ENCODE data around the gene PDCL3. TPM values are rescaled to one million over a fixed set of nuclear protein-coding genes. Genes with fewer than 3 reads are reported as not detected.

The PDCL3 gene
- total RNA-seq, 1 experiment from 2014 or later: 22.7 TPM

DNA sequence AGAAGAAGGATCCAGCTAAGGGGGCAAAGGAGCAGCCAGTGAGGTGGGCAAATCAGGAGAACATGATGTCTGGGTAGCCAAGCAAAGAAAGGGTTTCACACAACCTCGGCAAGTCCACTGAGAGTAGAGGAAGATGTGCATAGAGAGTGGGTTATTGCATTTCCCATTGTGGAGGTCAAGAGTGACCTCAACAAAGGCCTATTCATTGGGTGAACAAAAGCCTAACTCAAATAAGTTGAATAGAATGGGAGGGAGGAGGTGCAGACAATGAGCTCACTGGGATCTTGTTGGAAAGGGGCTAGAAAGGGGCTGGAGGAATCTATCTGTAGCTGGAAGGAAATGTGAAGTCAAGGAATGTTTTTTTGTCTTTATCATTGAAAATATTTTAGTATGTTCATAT is 14.0 kb upstream of the PDCL3 start:
- Histone ChIP-seq H3K4me3 (no peak overlapping the region), H3K4me1 (replicated peaks; ENCODE audit: insufficient read depth) (no peaks in the 10 kb centered on the region), H3K27me3 (ENCODE audit: insufficient read depth, low read depth) (peaks cover 69% of the 10 kb centered on the region), H3K9me3 (ENCODE audit: insufficient read depth, low read depth) (no peaks in the 10 kb centered on the region), H2AFZ (no peak overlapping the region), H3K27ac (no peak overlapping the region), H3F3A (ENCODE audit: insufficient read depth, low read depth) (no peaks in the 10 kb centered on the region), H3K79me2 (ENCODE audit: low read depth) (no peaks in the 10 kb centered on the region), H3K36me3 (ENCODE audit: low read depth) (no peaks in the 10 kb centered on the region), H4K20me1 (ENCODE audit: insufficient read depth) (no peaks in the 10 kb centered on the region), H3K9me2 (ENCODE audit: insufficient read depth) (no peaks in the 10 kb centered on the region), H3K4me2 (no peak overlapping the region)
- BruUV-seq (replicated peaks): no TSS peak
- CTCF ChIA-PET: no interaction called here
- no peak for DNase-seq
- intact Hi-C loops (cut with micrococcal nuclease; ENCODE audit: unreplicated experiment): no loop called here
- POLR2A ChIA-PET (ENCODE audit: unreplicated experiment): no interaction called here
- no peak for TF ChIP-seq EZH2 (IDR thresholded peaks at IDR 0.05; ENCODE audit: low read depth)
- TF ChIP-seq, protein P1, sequence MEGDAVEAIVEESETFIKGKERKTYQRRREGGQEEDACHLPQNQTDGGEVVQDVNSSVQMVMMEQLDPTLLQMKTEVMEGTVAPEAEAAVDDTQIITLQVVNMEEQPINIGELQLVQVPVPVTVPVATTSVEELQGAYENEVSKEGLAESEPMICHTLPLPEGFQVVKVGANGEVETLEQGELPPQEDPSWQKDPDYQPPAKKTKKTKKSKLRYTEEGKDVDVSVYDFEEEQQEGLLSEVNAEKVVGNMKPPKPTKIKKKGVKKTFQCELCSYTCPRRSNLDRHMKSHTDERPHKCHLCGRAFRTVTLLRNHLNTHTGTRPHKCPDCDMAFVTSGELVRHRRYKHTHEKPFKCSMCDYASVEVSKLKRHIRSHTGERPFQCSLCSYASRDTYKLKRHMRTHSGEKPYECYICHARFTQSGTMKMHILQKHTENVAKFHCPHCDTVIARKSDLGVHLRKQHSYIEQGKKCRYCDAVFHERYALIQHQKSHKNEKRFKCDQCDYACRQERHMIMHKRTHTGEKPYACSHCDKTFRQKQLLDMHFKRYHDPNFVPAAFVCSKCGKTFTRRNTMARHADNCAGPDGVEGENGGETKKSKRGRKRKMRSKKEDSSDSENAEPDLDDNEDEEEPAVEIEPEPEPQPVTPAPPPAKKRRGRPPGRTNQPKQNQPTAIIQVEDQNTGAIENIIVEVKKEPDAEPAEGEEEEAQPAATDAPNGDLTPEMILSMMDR (conservative IDR thresholded peaks at IDR 0.05): no peak

DNA sequence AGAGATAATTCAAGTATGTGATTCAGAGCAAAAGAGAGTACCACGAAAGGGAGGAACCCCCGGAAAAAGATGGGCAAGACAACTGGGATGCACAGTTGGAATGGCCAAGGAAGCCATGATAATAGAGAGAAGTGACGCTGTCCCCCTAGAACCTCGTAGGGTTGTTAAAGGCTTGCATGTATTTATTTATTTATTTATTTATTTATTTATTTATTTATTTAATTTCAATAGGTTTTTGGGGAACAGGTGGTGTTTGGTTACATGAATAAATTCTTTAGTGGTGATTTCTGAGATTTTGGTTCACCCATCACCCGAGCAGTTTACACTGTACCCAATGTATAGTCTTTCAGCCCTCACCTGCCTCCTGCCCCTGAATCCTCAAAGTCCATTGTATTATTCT is 11.5 kb upstream of the PDCL3 start:
- Histone ChIP-seq H3K4me2 (no peak overlapping the region), H3K36me3 (ENCODE audit: low read depth) (no peaks in the 10 kb centered on the region), H3K9me3 (ENCODE audit: insufficient read depth, low read depth) (no peaks in the 10 kb centered on the region), H3K4me1 (replicated peaks; ENCODE audit: insufficient read depth) (no peaks in the 10 kb centered on the region), H3K4me3 (no peak overlapping the region), H3K27ac (no peak overlapping the region), H3F3A (ENCODE audit: insufficient read depth, low read depth) (no peaks in the 10 kb centered on the region), H4K20me1 (ENCODE audit: insufficient read depth) (no peaks in the 10 kb centered on the region), H3K9me2 (ENCODE audit: insufficient read depth) (no peaks in the 10 kb centered on the region), H3K27me3 (ENCODE audit: insufficient read depth, low read depth) (peaks cover 62% of the 10 kb centered on the region), H2AFZ (no peak overlapping the region), H3K79me2 (ENCODE audit: low read depth) (no peaks in the 10 kb centered on the region)
- intact Hi-C loops (cut with micrococcal nuclease; ENCODE audit: unreplicated experiment): no loop called here
- BruUV-seq (replicated peaks): no TSS peak
- ChIA-PET POLR2A (ENCODE audit: unreplicated experiment) (interaction anchor here (0.6 kb wide), 1 partner anchor 694 kb away, joined by 3 read pairs; no protein-coding TSS in a partner anchor), CTCF (no interaction called here)
- DNase-seq: no peak
- no peak for TF ChIP-seq EZH2 (IDR thresholded peaks at IDR 0.05; ENCODE audit: low read depth)
- TF ChIP-seq, protein P1 (conservative IDR thresholded peaks at IDR 0.05): no peak

DNA sequence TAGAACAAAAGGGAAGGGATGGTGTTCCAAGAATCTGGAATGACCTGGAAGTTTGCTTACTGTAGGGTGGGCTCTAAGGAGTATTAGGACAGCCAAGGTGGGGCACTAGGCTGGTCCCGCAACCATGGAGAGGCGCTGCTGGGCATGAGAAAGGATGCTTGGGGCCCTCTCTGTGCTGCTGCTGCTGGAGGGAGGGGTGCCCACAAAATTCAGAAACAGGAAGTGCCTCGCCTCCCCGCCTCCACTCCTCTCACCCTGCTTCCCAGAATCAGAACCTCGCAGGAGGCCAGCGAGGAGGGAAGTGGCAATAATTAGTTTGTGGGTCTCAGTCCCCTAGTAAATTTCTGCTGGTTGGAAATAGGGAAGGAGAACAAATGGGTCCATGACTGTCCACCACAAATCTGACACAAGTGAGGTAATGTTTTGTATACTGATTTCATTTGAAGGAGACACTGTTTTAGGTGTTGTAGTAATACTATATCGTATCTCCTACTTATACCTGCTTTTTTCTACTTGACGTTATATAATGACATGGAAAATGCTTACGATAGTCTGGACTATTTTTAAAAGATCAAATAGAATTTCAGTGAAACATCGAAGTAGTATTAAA is 7.9 kb upstream of the PDCL3 start:
- no peaks in the 10 kb centered on the region for H3K4me1 ChIP-seq (replicated peaks; ENCODE audit: insufficient read depth)
- intact Hi-C loops (cut with micrococcal nuclease; ENCODE audit: unreplicated experiment): no loop called here
- no TSS peak for BruUV-seq (replicated peaks)
- H3K27ac ChIP-seq: no peak overlapping the region
- no peaks in the 10 kb centered on the region for H4K20me1 ChIP-seq (ENCODE audit: insufficient read depth)
- no peak overlapping the region for H3K4me3 ChIP-seq
- DNase-seq: no peak
- H3K9me2 ChIP-seq (ENCODE audit: insufficient read depth): no peaks in the 10 kb centered on the region
- H3K4me2 ChIP-seq: no peak overlapping the region
- POLR2A ChIA-PET (ENCODE audit: unreplicated experiment): no interaction called here
- no peak overlapping the region for H2AFZ ChIP-seq
- peaks cover 38% of the 10 kb centered on the region for H3K27me3 ChIP-seq (ENCODE audit: insufficient read depth, low read depth)
- CTCF ChIA-PET: no interaction called here
- no peaks in the 10 kb centered on the region for H3F3A ChIP-seq (ENCODE audit: insufficient read depth, low read depth)
- no peaks in the 10 kb centered on the region for H3K9me3 ChIP-seq (ENCODE audit: insufficient read depth, low read depth)
- TF ChIP-seq, protein P1 (conservative IDR thresholded peaks at IDR 0.05): no peak
- no peak for TF ChIP-seq EZH2 (IDR thresholded peaks at IDR 0.05; ENCODE audit: low read depth)
- no peaks in the 10 kb centered on the region for H3K79me2 ChIP-seq (ENCODE audit: low read depth)
- H3K36me3 ChIP-seq (ENCODE audit: low read depth): no peaks in the 10 kb centered on the region
